Epithelial cell of proximal tubule (primary cell): ENCODE measurements around the gene PLPPR1. TPM values are rescaled to one million over a fixed set of nuclear protein-coding genes. Genes with fewer than 3 reads are reported as not detected.

Experiments used
- DNase-seq: peaks from one replicate; pipeline ENCODE4 v3.0.0-alpha.2; 2011; ENCODE audit warnings: low read depth
- H3K4me3 ChIP-seq: 2 replicates; pipeline ENCODE4 v1.5.1; 2011; ENCODE audit warnings: low read depth, mild to moderate bottlenecking, low read length
- total RNA-seq: library from RNA; depleted of rRNA; stranded (reverse); fragments of >200 nt; gene quantifications from 2 replicates; pipeline ENCODE4 v1.2.3, GENCODE V29; 2015
- TF ChIP-seq, protein P1 (sequence below): conservative IDR thresholded peaks from 2 replicates; pipeline ENCODE4 v1.5.1; 2012; ENCODE audit warnings: low read depth, mild to moderate bottlenecking, low read length

The PLPPR1 gene
- total RNA-seq, 1 donor from 2014 or later: not detected

- H3K4me3 ChIP-seq: no peak overlapping the region
- TF ChIP-seq, protein P1, sequence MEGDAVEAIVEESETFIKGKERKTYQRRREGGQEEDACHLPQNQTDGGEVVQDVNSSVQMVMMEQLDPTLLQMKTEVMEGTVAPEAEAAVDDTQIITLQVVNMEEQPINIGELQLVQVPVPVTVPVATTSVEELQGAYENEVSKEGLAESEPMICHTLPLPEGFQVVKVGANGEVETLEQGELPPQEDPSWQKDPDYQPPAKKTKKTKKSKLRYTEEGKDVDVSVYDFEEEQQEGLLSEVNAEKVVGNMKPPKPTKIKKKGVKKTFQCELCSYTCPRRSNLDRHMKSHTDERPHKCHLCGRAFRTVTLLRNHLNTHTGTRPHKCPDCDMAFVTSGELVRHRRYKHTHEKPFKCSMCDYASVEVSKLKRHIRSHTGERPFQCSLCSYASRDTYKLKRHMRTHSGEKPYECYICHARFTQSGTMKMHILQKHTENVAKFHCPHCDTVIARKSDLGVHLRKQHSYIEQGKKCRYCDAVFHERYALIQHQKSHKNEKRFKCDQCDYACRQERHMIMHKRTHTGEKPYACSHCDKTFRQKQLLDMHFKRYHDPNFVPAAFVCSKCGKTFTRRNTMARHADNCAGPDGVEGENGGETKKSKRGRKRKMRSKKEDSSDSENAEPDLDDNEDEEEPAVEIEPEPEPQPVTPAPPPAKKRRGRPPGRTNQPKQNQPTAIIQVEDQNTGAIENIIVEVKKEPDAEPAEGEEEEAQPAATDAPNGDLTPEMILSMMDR: no peak
- DNase-seq: peak; percentile 36
Measured at GRCh38 chr9:101366038-101366756, 337.7 kb downstream of the PLPPR1 start.

DNA sequence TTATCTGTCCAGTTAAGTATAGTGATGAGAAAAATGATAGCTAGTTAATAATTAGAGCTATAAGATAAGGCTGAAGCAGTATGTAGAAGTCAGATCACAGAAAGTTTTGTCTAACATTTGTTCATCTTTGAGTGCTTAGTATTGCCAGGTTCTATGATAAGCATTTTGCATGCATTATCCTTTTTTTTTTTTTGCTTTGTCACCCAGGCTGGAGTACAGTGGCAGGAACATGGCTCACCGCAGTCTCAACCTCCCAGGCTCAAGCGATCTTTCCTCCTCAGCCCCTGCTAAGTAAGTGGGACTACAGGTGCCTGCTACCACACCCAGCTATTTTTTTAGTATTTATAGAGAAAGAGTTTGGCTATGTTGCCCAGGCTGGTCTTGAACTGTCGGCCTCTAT, 338.8 kb downstream of the PLPPR1 start:
- TF ChIP-seq, protein P1: no peak
- no peak overlapping the region for H3K4me3 ChIP-seq
- DNase-seq: no peak

GRCh38 chr9:101369286-101369685, 340.8 kb downstream of the PLPPR1 start:
- TF ChIP-seq, protein P1: no peak
- H3K4me3 ChIP-seq: no peak overlapping the region
- DNase-seq: no peak

DNA sequence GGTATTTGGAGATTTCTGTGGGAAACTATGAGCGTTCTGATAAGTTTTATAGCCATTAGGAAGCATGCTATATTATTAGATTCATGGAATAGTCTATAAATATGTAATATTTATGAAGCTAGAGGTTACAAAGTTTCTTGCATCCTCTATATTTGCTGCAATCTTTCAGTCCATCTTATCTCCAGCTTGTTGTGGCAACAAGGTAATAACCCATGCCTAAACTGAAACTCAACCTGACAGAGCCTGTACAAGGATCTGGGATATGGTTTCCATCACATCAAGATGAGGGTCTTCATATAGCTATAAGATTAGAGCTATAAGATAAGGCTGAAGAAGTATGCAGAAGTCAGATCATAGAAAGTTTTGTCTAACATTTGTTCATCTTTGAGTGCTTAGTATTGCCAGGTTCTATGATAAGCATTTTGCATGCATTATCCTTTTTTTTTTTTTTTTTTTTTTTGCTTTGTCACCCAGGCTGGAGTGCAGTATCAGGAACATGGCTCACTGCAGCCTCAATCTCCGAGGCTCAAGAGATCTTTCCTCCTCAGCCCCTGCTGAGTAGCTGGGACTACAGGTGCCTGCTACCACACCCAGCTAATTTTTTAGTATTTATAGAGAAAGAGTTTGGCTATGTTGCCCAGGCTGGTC, 341.5 kb downstream of the PLPPR1 start:
- TF ChIP-seq, protein P1: no peak
- no peak overlapping the region for H3K4me3 ChIP-seq
- no peak for DNase-seq

DNA sequence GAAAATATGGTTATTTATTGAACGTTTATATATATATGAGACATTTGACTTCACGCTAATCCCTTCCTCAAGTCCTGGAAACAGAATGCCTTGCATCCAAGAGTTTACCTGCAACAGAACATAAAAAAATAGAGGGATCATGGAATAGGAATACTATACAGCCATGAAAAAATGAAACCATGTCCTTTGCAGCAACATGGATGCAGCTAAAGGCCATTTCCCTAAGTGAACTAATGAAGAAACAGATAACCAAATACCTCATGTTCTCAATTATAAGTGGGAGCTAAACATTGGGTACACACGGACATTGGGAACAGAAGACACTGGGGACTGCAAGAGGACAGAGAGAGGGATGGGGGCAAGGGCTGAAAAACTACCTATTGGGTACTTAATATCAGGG, 343.3 kb downstream of the PLPPR1 start:
- TF ChIP-seq, protein P1: no peak
- DNase-seq: no peak
- no peak overlapping the region for H3K4me3 ChIP-seq

- TF ChIP-seq, protein P1: no peak
- no peak for DNase-seq
- no peak overlapping the region for H3K4me3 ChIP-seq
Measured at GRCh38 chr9:101372327-101373118, 344.0 kb downstream of the PLPPR1 start.
